GM08714 (cell line): Measurements from ENCODE around the gene PARN.

Experiments
- H3K4me3 ChIP-seq: fragments of 200-500 bp; sonication (Bioruptor generic); 2 replicates; pipeline ENCODE4 v1.5.1; 2014; ENCODE audit warnings: mild to moderate bottlenecking, low read length, inconsistent platforms
- ZNF274 ChIP-seq: IDR thresholded peaks from 2 replicates; pipeline ENCODE4 v1.6.1; 2012; ENCODE audit warnings: mild to moderate bottlenecking, low read depth, low read length

PARN gene

DNA sequence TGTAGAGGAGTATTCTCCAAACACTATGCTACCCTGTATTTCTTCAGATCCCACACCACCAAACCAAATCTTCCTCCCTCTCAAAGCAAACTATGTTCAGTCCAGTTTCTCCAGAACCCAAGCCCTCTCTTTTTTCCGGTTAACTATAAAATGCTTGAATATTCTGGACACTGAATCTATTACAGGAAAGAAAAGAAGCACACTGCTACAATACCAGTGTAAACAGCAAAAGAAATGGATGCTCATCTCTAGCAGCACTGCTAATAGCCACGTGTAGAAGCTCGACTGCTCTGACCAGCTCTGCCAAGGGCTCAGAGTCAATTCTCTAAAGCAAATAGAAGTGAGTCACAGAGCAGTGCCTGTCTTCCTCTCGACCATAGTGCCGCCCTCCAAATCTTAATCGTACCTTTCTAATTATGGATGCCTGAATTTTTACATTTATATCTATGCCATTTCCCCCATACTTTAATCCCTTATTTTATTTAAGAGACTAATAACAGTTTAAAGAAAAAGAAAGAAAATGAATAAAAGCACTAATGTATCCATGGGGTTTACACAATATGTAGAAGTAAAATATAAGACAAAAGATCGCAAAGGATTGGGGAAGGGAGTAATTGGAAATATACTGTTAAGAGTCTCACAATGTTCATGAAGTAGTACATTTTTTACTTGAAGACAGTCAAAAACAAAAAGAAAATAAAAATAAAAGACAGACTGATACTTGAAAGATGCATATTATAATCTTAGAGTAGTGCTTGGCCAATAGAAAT, 154.5 kb downstream of the PARN start:
- H3K4me3 ChIP-seq, result no peak overlapping the region
- no peak for TF ChIP-seq ZNF274

DNA sequence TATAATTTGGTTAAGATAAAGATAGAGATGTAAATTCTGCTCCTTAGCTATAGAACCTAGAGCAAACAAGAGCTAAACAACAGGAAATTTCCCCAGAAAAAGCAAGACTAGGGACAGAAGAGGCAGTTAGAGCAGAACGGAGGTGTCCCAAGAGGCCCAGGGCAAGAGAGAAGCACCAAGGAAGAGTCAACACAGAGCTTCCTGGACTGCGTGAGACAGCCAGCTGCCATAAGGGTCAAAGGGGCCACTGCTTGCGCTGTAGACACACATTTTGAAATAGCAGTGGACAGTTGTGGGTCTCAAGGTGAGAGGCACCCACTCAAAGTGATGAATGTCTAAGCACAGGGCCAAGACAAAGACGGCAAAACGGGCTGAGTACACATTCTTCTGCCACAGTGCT, 156.6 kb downstream of the PARN start:
- H3K4me3 ChIP-seq, result no peak overlapping the region
- no peak for TF ChIP-seq ZNF274

DNA sequence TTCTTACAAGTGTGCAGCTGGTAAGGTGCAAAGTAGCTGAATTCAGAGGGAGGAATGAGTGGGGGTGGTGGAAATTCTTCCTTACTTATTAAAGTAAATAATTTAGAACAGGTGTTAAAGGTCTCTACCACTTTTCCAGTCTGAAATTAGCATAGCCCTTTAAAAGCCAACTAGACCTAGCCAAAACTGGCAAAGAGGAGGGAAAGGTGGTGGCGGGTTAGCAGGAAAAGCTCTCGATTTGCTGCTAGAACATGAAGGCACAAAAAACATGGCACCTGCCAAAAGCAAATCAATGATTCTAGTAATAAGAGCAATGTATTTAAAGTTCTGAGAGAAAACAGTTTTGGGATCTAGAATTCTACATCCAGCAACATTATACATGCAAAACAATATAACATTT, 157.7 kb downstream of the PARN start:
- H3K4me3 ChIP-seq, result no peak overlapping the region
- no peak for TF ChIP-seq ZNF274

GRCh38 chr16:14470788-14471187, 159.3 kb downstream of the PARN start:
- H3K4me3 ChIP-seq, result no peak overlapping the region
- TF ChIP-seq ZNF274, result no peak

DNA sequence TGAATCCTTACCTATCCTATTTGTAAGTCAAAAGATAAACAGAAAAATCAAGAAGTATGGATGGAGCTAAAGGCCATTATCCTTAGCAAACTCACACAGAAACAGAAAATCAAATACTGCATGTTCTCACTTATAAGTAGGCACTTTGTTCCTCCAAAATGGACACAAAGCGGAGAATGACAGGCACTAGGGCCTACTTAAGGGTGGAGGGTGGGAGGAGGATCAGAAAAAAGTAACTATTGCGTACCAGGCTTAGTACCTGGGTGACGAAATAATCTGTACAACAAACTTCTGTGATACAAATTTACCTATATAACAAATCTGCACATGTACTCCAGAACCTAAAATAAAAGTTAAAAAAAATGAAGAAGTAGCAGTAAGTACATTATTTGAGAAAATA, 164.3 kb downstream of the PARN start:
- TF ChIP-seq ZNF274, result no peak
- H3K4me3 ChIP-seq, result no peak overlapping the region

- no peak overlapping the region for H3K4me3 ChIP-seq
- TF ChIP-seq ZNF274, result no peak
Observed at GRCh38 chr16:14464796-14465195, 165.3 kb downstream of the PARN start.

DNA sequence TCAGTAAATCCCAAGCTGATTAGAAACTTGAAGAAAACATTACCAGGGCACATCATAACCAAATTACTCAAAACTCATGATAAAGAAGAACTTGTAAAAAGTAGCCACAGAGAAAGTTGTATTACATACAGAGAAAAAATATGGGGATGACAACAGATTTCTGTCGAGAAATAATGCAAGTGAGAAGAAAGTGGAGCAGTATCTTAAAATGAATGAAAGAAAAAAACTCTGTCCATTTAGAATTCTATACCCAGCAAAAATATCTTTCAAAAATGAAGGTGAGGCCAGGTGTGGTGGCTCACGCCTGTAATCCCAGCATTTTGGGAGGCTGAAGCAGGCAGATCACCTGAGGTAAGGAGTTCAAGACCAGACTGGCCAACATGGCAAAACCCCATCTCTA, 165.9 kb downstream of the PARN start:
- H3K4me3 ChIP-seq, result no peak overlapping the region
- TF ChIP-seq ZNF274, result no peak

GRCh38 chr16:14462811-14463210, 167.2 kb downstream of the PARN start:
- no peak overlapping the region for H3K4me3 ChIP-seq
- no peak for TF ChIP-seq ZNF274

GRCh38 chr16:14460726-14461125, 169.3 kb downstream of the PARN start:
- TF ChIP-seq ZNF274, result no peak

GRCh38 chr16:14458576-14458975, 171.5 kb downstream of the PARN start:
- no peak for TF ChIP-seq ZNF274
- H3K4me3 ChIP-seq, result no peak overlapping the region

More at GRCh38 chr16:14460726-14461125, 169.3 kb downstream of the PARN start:
- H3K4me3 ChIP-seq, result no peak overlapping the region

- H3K4me3 ChIP-seq, result no peak overlapping the region
- no peak for TF ChIP-seq ZNF274
Observed at GRCh38 chr16:14456793-14457481, 173.1 kb downstream of the PARN start.

- no peak for TF ChIP-seq ZNF274
Observed at GRCh38 chr16:14455573-14455972, 174.5 kb downstream of the PARN start.

DNA sequence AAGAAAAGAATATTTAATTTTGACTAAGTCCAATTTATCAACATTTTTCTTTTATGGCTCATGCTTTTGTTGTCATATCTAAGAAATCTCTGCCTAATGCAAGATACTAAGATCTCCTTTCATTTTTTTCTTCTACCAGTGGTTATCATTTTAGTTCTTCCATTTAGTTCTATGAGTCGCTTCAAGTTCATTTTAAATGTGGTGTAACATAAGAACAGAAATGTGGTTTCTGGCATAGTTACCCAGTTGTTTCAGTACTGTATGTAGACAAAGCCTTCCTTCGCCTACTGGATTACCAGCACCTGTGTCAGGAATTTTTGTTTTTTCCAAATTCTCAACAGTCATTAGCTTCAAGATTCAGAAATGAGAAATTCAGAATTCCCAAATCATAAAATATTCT, 175.7 kb downstream of the PARN start:
- no peak for TF ChIP-seq ZNF274

More at GRCh38 chr16:14455573-14455972, 174.5 kb downstream of the PARN start:
- no peak overlapping the region for H3K4me3 ChIP-seq

GRCh38 chr16:14452066-14452465, 178.0 kb downstream of the PARN start:
- no peak for TF ChIP-seq ZNF274
- no peak overlapping the region for H3K4me3 ChIP-seq

More for the DNA sequence above, 175.7 kb downstream of the PARN start:
- no peak overlapping the region for H3K4me3 ChIP-seq

GRCh38 chr16:14450846-14451245, 179.2 kb downstream of the PARN start:
- no peak for TF ChIP-seq ZNF274
- H3K4me3 ChIP-seq, result no peak overlapping the region

DNA sequence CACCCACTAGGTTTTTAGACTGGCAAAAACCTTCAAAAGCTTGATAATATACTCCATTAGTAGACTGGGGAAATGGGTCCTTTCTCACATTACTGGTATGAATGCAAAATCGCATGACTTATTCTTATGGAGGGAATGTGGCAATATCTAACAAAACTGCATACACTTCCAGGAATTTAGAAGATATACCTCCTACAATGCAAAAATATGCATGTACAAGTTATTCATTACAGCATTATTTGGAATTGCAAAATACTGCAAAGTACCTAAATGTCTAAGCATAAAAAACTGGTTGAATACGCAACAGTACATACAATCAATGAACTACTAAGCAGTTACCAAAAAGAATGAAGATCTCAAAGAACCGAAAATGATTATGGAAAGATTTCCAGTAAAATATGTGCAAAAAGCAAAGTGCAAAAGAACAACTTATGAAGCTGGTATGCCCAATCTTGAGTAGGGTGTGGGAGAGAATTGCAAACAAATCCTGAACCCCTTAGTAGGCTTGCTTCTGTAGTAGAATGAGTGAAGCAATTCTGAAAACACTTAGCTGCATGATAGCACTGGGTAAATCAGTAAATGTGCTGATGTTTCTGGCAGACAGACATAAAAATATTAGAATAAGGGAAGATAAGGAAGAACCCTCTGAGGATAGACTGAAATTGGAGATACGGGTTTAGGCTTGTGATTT, 180.1 kb downstream of the PARN start:
- H3K4me3 ChIP-seq, result no peak overlapping the region
- TF ChIP-seq ZNF274, result no peak
